Measurements from ENCODE around the gene F11.
"Not testable (repeated sequence)": the region's sequence is repeated elsewhere in the genome, so short reads cannot be mapped to it uniquely, and the experiment has no call there.

Gene F11

DNA sequence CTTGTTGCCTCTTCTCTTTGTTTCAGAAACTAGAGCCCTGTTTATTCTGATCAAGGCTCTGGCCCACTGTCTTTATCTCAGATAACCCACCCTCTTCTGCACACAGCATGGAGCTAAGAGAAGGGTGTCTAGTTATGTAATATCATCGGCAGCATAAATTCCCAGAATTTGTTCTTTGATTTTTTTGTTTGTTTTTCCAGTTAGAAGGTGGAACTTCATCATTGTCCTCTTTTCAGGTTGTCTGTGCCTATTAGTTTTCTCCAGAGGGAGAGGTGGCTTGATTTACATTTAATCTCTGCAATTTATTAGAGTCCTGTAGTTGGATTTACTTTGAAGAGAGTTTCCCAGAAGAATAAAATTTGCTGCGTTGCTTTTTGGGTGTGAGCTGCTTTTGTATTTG lies 15.2 kb upstream of the F11 start:
- DNase-seq = no peak

DNA sequence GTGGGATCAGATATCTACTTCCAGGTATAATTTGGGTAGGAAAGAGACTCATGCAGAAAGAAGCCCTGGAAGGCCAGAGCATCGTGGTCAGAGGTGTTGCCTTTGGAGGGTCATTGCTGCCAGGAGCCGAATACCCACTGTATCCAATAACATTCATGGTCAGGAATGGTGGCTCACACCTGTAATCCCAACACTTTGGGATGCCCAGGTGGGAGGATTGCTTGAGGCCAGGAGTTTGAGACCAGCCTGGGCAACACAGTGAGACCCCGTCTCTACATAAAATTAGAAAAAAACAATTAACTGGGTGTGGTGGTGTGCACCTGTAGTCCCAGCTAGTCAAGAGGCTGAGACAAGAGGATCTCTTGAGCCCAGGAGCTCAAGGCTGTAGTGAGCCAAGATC lies 10.9 kb upstream of the F11 start:
- DNase-seq = no peak

DNA sequence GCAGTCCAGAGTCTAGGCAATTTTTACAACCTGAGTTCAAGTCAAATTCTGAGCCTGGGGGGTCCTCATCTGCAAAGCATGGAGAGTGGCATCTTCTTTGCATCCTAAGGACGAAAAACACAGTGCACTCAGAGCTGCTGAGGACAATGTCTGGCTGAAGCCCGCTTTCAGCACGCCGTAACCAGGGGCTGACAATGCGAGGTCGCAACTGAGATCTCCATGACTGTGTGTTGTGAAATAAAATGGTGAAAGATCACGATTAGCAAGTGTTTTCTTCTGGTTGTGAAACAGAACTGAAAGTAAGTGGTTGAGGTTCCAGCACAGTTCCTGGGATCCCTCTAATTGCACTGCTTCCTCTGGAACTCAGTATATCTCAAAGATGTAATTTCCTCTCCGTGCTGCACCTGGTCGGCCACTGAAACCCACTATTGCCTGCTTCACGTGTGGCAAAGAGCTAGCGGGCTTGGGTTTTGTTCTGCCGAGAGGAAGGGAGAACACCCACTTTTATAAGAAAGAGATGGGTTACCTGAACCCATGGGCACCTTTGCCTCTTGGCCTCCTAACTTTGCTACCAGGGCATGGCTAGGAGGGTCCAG lies 7.7 kb upstream of the F11 start:
- no peak for DNase-seq

DNA sequence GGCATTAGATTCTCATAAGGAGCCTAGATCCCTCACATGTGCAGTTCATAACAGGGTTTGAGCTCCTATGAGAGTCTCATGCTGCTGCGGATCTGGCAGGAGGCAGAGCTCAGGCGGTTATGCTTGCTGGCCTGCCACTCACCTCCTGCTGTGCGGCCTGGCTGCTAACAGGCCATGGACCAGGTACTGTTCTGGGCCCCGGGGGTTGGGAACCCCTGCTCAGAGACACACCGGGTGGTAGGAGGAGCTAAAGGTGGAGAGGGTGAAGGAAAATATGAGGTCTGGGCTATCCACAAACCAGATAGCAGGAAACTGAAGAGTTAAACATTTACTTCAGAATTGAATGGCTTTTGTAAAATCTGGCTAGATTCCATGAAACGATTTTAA lies 5.9 kb upstream of the F11 start:
- DNase-seq = no peak

DNA sequence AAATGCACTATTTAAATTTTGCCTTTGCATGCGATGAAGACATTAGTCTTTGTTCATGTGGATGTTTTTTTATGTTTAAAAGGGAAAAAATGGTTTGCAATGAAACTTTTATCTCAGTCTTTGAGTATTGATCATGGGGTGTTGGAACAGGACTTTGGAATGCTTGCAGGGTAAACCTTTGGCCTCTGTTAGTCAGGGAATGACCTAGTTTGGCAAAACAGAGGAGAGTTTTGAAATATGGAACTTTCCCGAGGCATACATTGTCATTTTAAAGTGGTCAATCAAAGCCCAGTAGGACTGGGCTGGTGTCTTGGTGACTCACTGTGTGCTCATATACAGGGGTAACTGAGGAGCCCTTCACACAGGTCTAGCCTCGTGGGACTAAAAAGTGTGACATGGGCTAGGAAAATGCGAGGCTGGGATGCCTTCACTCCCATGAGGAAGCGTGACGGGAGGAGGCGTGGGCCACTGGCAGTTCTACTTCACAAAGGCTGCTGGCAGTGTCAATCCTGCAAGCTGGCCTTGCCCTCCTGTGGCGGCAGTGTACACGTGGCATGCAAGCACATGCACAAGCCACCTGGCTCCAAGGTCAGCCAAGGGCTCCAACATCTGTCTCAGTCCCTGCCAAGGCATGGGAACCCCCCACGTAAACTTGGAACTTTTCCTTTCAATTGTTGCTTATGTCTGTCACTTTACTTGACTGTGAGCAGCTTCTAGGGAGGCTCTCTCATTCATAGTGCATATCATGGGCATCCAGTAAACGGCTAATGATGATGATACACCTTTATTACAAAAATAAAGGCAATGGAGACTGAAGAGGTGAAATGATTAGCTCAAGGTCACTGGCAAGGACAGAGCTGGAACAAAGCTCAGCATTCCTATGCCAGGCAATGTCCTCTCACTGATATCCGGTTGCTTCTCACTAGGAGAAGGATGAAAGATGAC lies 5.2 kb upstream of the F11 start:
- DNase-seq = no peak

DNA sequence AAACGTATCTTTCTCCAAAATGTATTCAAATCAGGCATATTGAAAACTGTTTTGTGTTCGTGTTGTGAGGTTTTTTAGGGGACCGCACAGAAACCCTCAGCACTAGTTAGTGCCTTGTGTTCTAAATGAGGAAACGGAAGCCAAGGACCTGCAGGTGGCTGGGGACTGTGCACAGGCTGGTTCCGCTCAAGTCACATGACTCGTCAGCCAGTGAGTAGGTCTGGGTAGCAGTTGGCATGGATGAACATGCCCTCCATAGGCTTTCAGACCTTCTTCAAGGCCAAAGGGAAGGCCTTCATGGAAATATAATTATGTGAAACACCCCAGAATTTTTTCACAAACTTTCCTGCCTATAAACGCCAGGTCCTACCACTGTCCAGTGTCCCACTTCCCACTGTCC lies 1.3 kb upstream of the F11 start:
- DNase-seq = no peak

DNA sequence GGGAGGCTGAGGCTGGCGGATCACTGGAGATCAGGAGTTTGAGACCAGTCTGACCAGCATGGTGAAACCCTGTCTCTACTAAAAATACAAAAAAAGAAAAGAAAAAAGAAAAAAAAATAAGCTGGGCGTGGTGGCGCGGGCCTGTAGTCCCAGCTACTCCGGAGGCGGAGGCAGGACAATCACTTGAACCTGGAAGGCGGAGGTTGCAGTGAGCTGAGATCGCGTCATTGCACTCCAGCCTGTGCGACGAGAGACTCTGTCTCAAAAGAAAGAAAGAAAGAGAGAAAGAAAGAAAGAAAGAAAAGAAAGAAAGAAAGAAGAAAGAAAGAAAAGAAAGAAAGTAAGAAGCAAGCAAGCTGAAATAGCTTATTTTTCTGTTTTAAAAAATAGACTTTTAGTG lies 739 bp upstream of the F11 start:
- not testable (repeated sequence) for DNase-seq

DNA sequence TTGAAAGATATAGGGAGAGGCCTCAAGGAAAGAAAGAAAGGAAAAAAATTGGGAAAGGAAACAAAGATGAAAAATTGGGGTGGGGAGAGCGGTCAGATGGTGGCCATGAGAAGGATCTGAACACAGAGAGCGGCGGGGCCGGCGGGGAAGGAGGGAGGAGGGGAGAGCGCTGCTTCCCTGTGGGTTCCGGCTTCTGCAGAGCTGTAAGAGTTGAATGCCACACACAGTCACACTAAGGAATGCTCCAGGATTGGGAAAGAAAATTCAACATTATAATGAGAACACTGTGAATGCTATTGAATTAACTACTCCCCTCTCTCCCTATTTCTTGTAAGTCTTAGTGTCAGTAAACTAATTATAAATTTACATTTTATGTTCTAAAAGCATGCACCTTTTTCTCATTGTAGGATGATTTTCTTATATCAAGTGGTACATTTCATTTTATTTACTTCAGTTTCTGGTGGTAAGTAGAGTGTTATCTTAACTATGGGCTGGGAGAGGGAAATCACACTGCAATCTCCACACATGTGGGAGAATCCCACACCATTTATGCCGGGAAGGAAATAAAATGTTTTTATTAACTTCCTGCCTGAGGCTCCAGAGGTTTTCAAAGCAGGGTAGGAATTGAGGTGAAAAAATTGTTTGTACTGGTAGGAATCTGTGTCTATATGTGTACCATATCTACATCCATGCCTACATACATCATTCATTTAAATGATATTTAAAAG lies 904 bp downstream of the F11 start:
- DNase-seq = no peak

DNA sequence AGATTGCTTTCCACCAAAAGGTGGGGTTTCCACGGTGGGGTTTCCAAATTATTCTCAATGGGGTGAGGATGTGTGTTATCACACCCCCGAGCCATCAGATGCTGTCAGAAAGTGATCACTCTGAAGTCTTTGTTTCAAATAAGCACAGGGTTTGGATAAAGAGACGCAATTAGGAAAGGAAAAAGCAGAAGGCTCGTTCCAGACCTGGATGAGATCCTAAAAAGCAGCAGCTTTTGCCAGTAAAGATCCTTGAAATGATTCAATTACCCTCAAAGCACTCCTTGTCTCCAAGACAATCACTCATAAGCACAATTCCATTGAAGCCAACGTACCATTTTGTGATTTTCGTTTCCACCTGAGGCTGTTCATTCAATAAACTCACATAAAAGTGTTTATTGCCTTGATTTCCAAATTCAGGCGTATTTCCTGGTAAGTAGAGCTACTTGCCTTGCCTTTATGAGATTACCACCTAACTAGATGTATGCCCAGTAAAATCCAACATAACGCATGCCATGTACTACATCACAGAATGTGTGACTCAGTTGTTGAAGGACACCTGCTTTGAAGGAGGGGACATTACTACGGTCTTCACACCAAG lies 5.2 kb downstream of the F11 start:
- no peak for DNase-seq

DNA sequence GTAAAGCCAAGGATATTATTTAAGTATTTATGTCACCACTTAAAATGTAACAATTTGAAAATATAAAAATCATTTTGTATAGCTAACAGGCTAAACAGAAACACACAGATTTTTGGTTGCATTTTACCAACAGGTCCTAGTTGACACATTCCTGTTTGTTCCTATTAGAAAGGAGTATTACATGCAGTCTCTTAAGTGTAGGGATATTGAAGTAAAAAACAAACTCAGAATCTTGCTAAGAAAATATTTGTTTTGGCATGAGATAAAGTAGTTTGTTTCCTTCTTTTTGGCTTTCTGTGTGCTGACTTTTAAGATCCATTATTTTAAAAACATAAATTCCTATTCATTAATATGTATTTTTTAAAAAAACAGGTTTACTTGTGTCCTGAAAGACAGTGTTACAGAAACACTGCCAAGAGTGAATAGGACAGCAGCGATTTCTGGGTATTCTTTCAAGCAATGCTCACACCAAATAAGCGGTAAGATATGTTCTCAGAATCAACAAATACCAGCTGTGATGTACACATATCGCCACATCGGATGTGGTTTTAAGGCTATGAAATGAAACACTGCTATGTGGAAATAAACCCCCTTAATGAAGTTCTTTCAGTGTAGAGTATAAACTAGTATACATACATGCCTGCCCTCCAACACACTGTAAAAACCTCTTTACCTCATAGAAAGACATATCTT lies 6.9 kb downstream of the F11 start:
- DNase-seq = no peak

DNA sequence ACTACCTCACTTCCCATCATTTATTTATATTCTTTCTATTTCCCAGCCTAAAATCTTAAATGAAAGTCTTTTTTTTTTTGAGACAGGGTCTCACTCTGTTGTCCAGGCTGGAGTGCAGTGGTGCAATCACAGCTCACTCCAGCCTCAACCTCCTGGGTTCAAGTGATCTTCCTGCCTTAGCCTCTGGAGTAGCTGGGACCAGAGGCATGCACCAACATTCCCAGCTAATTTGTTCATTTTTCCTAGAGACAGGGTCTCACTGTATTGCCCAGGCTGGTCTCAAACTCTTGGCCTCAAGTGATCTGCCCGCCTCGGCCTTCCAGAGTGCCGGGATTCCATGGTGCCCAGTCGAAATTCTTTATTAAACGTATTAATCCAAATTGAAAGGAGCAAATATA lies 7.4 kb downstream of the F11 start:
- DNase-seq = not testable (repeated sequence)

DNA sequence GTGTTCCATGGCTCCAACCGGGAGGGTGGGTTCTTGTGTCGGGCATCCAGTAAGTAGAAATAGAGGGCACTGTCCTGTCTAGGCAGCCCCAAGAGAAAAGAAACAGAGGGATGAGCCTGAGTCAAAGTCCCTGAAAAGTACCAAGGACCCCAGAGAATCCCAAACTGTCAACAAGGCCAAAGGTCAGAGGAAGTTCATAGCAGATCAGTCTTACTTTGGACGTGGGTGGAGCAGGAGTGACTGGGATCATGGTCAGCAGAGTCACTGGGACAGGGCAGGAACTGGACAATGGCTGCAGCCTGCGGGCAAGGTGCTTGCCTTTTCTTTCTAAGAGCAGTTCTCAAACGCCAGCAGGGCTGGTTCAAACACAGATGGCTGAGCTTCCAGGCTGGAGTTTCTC lies 17.3 kb downstream of the F11 start:
- DNase-seq = no peak

DNA sequence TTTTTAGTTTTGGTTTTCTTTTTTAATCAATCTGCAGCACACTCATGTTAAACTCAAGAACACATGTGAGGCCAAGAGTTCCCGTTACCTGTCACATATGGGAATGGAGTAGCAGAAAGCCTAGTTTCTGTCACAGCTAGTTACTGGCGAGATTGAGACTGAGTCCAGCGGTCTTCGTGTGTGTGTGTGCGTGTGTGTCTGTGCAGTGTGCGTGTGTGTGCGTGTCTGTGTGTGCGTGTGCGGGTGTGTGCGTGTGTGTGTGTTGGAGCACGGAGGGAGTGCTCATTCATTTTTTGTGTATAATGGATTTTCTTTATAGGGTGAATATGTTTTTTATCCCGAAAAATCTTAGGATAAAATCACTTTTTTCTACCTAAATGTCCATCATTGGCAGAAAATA lies 19.2 kb downstream of the F11 start:
- DNase-seq = no peak

DNA sequence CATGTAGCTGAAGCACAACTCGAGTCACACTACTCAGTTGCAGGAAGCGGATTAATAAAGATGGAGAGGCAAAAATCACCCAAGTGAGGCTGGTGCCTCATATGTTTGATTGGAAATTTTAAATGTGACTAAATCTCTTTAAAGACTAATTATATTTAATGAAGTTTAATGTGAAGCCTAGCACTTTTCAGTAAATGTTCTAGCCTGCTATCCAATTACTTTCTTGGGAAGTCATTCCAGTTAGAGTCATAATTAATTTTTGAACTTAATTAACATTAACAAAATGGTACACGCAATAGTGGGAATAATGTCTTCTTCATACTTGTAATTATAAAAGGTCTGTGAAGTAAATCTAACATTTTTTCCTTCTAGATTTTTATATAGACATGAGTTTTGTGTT lies 20.6 kb downstream of the F11 start:
- DNase-seq = no peak

DNA sequence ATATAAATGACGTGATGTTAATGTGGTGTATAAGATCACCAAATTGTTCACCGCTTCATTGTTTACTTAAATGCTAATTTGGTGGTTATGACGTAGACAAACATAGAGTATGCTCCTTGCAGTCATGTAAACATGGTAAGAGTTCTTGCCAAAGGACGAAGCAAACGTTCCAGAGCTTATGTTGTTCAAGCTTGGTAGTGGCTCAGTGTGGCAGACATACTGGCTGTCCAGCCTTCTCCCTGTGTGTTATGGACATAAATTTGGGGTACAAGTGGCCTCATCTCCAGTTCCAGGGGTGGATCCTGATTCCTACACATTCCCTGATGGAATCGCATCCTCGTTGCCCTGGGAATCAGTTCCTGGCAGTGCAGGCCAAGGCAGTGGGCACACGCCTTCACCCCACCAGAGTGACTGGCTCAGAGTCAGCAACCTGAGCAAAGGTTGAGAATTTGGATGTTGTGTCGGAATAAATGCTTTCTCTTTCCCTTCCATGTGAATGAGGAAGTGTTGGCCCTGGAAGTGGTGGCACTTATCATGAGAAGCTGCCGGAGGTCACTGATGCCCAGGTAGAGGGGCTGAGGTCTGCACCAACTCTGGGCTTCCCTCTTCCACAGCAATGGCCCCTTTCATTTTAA lies 25.4 kb downstream of the F11 start:
- no peak for DNase-seq

DNA sequence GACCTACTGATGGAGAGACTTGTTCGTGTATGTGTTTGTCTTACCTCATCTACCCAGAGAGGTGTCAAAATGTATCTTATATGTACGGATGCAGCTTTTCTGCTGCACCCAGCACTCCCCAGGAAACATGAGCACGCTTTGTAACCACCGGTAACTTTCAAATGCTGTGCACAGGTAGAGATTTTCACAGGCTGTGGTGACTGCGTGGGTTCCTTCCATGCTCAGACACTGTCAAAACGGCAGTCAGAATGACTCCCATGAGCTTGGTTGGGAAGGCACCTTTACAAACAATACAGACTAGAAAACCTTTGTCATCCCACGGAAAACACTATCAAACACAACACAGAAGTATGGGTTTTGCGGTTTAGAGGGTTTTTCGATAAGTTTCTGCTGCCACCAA lies 28.2 kb downstream of the F11 start:
- no peak for DNase-seq

DNA sequence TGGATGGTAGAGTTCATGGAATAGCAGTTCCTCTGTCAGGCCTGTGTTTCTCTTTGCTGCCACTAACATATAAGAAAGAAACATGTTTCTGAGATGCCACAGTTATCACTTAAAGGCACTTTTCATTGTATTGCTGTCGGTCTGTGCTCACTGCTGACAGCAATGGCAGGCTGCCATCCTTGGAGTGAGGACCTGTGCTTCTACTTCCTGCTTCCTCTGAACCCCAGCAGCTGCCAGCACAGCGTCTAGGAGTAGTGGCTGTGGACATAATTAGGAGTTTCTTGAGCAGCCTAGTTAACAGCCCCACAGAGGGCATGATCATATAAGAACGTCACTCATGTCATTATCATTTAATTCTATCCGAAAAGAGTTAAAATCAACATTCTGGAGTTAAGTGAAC lies 30.5 kb downstream of the F11 start:
- DNase-seq = no peak

DNA sequence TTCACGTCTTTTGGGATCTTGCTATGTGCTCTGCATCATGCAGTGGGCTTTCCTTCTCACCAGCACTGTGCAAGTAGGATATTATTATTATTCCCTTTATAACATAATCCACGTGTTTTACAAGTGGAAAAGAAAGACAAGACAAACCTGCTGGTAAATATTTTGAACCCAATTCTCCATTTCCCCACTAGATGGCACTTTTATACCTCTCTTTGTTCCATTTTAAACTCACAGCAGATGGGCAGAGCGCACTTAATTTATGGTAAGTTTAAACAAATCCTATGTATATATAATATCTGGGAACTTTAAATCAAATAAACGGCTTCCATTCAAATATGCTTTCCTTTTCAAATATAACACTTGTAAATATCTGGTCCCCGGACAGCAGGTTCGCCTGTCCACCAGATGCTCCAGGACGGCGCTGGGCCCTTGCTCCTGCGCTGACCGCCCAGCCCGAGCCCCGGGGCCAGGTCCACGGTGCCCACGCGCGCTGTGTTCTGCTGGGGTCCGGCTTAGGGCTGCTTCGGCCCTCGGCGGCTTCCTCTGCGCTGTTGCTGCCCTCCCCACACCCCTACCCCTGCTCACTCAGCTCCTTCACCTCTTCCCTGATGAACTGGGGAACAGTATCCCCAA lies 31.1 kb downstream of the F11 start:
- DNase-seq = no peak

DNA sequence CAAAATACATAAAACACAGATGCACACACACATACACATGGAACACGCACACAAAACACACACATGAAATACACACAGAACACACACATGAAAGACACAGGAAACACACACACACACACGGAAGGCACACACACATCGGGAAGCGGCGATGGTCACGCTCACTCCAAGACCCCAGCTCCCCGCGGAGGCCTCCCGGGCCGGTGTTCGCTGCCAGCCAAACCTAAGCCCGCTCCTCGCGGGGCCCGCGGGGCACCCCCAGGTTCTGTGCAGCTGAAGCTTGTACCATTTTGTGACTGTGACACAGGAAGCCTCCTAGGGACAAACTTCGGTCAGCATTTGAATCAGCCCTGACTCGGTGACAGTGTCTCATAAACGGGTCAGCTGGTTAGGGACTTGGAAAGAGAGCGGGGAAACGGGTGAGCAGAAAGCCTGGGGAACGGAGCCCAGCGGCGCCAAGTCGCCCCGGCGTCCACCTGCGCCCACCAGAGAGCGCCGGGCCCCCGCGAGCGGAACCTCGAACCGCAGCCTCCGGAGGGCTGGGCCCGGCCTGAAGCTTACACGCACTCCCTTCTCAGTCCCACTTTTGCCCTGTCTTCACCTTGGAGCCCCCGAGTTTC lies 32.1 kb downstream of the F11 start:
- DNase-seq = no peak

DNA sequence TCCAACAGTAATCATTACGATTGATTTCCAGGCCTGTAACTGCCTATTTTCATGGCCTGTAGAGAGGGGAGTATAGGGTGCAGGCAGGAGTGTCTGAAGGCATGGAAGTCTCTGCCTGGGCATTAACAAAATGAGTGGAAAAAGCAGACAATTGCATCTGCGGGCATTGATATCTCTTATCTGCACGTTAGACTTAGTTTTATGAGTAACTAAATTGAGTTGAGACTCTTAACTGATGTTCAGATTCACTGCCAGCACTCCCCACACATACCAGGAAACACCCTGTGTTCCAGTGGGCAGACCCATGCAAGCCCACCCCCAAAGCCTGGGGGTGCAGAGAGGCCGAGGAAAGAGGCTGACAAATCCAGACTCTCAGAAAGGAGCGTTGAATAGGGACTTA lies 33.3 kb downstream of the F11 start:
- DNase-seq = no peak

DNA sequence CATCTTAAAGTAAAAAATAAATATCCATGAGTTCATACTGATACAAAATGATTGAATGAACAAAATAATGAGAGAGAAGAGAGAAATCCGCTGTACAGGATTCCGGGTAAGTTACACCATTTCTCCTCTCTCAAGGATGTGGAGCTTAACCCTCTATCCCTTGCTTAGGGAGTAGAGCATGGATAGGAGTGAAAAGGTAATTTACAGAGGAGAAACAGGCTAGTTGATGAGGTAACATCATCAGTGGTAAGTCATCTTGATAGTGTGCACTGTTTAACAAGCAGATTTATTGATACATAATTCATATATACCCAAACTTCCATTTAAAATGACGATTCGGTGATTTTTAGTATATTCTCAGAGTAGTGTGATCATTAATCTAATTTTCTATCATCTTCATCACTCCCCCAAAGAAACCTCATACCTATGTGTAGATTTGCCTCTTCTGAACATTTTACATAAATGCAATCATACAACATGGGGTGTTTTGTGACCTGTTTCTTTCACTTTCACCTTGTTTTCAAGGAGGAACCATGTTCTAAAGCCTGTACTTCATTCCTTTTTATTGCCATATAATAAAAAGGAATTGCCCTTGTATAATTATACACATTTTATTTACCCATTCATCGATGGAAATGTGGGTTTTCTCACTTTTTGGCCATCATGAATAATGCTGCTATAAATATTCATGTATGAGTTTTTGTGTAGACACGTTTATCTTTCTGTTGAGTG lies 34.8 kb downstream of the F11 start:
- no peak for DNase-seq

All from activated CD4-positive, alpha-beta T cell treated with anti-CD3 and anti-CD28 coated beads for 4 hours (primary cell).